ENCODE results near the gene ZFHX2.

ZFHX2 gene

DNA sequence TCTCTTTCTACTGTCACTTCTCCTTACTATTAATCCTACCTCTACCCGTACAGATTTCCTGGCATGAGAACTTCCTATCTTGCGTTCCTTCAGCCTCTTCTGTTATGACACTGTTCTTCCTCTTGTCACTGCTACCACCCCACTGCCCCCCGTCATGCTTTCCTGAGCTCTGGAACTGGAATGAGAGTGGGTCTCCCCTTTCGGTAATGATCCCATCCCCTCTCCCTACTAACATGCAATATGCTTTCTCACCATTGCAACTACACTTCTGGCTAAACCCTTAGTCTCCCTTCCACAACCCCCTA is 20.9 kb upstream of the ZFHX2 start:
- ATAC-seq, result no peak

DNA sequence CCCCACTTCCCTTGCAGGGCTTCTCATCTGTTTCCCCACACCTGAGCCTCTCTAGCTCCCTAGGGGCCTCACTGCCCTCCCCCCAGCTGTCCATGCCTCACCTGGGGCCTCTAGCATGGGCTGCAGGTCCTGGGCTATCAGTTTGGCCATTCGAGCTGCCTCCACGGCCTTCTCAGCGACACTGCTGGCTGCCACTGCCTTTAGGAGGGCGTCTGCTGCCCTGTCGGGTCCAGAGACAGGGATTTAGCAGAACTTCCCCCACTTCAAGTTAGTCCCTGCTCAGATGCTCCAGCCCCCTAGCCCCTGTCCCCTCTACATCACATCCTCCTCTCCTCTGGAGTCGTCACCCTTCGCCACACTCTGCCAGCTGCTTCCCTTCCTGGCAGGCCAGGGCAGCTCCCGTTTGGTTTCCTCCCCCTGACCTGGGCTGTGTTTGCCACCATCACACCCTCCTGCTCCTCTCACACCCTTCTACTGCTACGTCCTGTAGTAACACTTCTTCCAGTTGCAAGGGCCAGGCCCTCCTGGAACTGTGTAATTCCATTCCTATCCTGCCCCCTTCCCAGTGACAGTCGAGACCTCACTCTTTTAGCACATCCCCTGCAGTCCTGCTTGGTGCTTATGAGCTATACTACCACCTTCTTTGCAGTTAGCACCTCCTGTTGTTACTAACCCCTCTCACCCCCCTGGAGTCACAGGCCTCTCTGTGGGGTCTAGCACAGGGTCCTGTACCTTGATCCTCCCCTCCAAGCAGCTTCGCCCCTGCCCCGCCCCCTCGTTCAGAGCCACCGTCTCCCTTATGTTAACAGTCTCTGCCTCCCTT is 20.3 kb upstream of the ZFHX2 start:
- ATAC-seq, result no peak

DNA sequence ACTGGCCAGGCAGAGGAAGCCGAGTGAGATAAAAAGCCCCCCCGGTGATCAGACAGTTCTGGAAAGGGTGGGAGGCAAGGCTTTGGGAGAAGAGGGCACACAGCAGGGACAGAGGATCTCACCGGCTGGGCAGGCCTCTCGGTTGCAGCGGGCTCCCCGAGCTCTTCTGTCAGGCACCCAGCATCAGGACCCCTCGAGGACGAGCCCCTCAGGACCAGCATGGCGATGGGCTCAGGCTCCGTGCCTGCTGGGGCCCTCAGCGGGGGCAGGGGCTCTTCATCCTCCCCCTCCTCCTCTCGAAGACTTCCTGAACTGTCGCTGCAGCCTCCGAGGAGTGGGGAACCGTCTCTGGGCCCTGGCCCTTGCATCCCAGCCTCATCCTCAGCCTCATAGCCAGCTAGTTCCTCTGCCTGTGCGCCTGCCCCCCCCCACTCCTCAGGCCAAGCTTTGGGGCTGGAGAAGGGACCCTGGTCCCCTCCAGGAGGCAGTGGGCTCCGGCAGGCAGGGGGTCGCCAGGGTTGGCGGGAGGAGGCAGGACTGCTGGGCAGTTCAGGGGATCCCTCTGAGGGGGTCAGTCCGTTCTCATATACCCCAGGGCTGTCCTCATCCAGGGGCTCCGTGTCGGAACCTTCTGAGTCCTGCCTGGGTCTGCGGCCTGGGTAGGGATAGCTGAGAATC is 19.4 kb upstream of the ZFHX2 start:
- ATAC-seq, result no peak

DNA sequence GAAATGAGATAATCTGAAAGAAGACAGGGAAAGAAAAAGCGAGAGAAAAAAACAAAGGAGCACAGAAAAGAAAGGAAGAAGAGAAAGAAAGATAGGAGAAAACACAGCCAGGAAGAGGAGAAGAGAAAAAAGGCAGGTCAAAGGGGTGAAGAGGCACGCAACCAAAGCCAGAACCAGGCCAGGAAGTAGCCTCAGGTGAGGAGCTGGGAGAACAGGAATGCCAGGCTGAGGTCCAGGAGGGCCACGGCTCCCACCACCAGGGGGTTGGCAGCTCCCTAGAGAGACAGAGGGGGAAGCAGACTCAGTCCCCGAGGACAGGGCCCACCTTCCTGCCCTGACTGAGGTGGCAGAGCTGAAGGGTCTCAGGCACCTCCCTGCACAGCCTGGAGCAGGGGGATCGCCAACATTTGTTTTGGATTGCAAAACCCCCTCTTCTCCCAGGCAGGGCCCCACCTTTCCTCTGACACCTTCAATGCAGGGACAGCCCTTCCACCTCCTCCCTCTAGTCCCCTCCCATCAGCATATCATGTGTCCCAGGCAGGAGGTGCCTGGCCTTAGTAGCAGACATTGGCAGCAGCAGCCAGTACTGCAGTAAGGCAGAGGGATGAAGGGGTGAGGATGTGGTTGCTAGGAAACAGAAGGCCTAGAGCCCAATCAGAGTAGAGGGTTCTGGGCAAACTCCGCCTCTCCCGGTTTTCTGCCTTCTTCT is 18.0 kb upstream of the ZFHX2 start:
- no peak for ATAC-seq

DNA sequence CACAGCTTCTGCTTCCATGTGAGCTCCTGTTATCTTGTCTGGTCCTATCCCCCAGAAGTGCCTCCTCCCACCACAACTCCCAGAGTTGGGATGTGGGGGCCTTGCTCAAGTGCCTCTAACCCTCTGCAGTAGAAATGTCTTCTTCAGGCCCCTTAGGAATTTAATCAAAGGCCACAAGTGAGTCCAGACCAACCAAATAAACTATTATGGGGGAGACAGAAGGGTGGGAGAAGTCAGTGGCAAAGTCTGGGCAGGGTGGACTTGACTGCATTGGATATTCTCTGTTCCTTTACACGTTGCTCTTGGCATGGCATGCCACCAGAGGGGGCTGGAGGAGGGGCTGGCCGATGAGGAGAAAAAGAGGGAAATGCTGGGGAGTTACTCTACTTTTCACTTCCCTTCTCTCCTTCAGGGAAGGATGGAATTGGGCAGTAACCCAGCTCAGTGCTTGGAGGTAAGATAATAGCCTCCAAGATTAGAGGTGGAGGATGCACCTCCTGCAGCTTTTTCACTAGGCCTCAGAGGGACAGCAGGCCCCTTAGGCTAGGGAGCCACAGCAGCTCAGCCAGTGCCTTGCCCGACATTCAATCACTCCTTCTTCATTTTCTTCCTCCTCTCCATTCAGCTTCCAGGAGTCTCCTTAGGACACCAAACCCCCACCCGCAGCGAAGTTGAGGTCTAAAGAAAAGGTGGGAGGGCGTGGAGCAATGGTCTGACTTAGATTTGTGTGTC is 17.2 kb upstream of the ZFHX2 start:
- ATAC-seq, result no peak

DNA sequence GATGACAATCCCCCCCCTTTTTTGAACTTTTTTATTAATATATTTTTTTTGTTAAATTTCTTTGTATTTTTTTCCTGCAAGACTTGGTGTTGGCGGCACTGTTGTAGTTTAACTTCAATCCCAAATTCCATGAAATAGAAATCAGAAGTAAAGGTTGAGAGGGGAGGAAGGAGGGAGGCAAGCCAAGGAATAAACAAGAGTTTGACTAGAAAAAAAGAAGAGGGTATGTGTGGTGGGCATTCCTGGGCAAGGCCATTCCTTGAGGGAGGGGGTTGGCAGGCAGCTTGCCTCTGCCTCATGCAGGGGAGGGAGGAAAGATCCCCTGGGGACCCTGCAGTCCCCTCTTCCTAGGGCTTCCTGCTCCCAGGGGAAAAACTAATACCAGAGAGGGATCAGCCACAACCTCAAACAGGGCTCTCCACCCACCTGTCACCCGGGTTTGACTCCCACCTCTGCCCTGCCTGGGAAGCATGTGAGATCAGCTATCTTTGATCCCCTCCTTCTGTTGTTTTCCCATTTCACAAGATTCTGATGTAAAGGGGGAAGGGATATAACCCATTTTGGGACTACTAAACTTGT is 16.5 kb upstream of the ZFHX2 start:
- no peak for ATAC-seq

DNA sequence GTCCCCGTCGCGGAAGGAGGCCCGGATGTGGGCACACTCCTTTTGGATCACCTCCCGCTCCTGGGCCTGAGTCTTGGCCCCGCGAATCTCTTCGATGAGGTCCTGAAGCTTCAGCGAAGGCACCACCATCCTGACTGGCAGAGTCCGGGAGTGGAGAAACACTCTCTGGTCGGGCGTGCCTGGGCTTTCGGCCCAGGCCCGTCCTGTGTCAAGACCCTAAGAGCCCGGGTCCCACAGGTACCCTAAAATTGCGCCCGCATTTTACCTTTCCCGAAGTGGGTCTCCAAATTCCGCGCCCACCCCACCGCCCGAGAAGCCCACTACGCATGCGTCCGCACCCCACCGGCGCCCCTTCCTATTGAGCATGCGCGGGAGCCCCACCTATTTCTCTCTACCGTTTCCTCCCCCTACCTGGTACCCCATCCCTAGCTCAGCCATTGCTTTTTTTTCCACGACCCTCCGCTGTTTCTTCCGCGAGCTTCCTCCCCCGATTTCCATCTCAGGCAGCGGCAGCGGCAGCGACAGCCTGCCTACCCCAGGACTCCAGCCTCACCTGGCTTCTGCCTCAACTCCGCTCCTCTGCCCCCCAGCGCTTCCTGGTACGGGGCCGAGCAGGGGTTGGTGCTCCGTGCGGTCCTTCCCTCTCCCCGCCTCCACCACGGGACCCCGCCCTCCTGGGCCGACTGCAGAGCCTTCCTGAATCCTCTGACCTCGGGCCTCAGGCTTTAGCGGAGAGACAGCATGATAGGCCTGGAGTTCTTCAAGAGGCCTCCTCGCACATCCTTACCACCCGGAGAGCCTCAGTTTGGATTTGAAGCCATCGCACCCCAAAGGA is 15.8 kb upstream of the ZFHX2 start, which contains the start of gene AP1G2:
AP1G2 (minus strand) TSS at position 606 of the 835 bp plus-strand sequence; CDS start at position 129, 477 bp downstream.
- ATAC-seq, result peak; percentile 97

DNA sequence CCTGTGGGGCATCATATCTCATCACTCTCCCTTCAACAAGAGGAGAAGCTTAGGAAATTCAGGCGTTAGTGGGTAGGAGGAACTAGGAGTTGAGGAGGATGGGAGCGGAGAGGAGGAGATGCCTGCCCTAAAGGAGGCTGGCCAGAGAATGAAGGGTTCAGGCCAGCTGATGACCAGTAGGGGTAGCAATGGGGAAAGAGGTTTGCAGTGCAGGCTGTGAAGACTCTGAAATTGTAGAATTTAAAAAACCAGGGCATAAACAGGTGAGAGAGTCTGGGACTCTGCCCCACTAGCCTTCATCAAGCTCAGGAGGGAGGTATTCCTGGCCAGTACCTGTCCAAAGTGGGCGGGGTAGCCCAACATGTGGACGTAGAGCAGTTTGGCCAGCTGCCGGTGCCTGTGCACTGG is 15.2 kb upstream of the ZFHX2 start:
- no peak for ATAC-seq

DNA sequence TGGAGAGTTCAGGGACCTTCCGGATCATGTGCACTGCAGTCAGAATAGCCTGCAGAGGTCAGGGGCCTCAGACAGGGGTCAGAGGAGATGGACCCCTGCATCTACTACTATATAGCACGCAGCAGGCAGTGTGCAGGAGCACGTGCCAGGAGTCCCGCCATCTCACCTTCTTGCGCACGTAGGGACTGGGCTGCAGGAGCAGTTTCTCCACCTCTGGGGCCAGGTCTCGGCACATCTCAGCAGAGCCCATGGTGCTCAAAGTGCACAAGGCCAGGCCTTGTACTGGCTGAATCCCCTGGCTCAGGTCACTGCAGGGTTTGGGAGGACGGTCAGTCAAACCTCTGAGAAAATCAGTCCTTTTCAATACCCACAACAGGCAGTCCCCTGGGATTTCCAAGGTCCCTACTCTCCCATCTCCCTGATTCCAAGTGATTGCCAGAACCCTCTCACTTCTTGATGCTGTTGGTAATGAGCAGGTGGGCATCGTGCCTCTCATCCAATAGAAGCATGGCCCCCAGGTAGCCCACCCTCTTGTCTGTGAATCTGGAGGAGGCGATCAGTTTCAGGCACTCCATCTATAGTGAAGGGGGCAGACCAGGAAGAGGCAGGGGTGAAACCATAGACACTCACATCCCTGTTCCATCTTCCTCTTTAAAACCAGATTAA is 14.7 kb upstream of the ZFHX2 start:
- ATAC-seq, result no peak

DNA sequence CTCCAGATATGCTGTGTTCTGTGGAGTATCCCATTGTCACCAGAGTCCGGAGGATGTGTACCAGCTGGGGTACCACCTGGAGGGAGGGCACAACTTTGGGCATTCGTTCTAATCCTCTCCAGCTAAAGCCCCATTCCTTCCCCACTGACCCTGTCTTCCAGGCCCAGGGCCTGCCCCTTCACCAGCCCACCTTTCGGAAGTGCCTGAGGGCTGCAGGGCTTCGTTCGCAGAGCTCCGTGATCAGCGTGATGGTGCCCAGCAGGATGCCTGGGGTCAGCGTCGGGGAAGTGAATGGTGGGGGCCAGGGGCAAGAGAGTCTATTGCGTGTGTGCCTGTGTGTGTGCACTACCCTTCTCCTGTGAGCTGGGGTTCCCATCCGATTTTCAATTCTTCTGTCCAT is 14.1 kb upstream of the ZFHX2 start:
- ATAC-seq, result no peak

DNA sequence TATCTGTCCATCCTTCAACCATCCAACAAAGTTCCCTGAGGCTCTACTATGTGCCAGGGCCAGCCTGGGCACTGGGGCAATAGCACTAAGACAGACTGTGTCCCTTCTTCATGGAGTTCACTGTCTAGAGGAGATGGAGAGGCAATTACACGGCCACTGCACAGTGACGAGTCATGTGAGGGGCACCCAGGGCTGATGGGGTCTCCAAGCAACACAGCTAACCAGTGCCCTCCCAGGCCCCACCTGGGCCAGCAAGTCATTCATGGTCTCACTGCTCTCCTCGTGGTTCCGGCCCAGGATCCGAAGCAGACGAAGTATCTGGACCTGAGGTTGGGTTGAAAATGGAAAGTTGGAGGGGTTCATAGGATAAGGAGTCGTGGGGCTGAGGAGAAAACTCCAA is 13.3 kb upstream of the ZFHX2 start:
- ATAC-seq, result no peak

DNA sequence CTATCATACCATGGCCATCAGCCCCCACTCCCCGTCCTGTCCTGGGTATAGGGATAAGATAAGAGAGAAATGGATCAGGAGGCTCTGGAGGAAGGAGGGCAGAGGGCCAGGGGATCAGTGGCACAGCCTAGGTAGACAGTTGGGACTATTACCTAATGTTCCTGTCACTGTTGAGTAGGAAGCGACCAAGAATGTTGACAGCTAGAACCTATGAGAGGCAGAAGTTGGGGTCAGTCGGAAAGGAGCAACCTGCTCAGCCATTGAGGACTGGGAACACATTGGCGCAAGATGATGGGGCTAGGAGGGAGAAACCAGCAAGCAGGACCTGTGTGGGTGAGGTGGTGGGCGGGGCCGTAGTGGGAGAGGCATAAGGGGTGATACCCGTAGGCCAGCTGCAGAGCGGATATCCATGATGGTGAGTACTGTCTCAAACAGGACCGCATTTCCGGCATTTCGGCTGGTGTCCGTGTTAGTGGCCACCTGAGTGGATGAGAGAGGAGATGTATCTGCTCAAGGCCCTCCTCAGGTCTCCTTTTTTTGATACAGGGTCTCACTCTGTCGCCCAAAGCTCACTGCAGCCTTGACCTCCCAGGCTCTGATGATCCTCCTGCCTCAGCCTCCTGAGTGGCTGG is 12.7 kb upstream of the ZFHX2 start:
- ATAC-seq, result no peak

DNA sequence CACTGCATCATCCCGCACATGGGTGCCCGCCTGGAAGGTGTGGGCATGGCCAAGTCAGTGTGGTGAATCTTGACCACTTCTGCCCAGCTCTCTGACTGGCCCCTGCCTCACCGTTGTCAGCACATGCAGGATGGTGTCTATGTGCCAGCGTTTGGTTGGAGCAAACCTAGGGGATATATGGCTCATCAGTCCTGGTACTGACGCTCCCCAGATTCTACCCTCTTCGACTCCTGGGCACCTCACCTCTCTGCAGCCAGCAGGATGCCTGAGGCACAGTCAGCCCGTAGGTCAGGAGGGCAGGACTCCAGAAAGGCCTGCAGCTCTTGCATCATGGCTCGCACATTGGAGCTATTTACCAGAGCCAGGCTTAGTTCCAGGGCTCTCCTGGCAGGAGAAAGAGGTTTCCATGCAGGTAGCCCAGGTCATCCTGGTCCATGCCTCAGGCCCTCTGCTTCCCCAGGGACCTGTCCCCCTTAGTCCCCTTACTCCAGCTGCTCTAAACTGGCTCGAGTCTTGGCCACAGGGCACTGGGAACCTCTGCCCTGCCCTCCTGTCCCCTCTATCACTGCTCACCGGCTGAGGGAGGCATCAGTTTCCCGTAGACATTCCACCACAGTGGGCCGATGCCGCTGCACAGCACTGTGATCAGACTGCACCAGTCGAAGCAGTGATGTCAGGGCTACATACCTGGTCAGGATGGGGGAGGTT is 12.1 kb upstream of the ZFHX2 start:
- ATAC-seq, result no peak

DNA sequence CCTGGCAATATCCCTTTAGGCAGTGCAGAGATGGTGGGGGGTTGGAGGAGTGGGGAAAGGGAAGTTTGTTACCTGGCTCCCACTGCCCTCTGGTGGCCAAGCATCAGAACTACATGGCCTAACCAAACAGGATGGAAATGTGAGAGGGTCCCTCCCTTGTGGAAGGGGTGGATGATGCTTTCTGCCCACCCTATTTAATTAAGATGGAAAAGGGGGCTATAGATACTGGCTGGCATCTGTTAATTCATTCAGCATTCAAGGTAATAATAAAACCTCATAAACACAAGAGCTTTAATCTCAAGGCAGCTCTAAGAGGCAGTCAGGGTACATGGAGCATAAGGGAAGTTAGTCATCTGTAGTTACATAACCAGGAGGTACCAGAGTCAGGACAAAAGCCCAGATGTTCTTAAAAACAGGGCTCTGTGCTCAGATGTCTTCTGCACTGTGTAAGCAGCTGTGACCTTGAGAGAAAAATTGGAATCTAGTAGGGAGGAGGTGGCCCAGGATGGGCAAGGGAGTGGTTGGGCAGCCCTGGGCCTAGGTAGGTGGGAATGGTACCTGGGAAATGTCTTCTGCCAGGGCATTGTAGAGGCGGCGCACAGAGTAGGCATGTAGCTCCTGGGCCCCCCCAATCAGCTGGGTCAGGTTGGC is 11.4 kb upstream of the ZFHX2 start:
- ATAC-seq, result no peak

DNA sequence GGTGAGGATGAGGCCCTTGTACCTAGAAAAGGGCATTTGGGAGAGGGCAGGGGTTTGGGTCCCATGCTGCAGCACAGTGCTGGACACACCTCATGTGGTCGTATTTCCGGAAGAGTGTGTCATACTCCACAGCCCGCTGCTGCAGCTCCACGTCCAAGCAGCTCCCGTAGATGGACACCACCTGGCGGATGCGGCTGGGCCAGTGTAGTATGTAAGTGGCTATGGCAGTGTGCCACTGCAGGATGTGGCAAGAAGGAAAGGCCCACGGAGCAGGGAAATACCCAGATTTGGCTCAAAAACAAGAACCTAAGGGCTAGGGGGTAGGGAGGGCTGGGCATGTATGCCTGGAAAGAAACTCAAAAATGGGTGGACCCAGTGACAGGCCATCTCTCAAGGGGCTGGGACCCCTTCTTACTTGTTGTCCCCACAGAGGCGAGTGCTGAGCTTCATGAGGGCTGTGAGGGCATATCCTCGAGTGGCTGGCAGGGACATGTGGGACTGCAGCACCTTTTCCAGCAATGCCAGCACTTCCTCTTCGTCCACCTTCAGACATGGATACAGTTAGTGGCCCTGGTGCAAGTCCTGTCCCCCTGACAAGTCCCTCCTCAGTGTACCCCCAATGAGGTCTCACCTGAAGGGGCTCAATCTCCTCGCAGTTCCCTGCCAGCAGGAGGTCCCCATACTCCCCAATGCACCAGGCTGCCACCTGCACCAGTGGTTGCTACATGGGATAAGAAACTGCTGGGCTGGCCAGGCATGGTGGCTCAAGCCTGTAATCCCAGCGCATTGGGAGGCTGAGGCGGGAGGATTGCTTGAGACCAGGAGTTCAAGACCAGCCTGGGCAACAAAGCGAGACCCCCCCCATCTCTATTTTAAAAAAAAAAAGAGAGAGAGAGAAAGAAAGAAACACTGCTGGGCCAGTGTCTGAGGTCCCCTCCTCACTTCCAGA is 10.6 kb upstream of the ZFHX2 start:
- no peak for ATAC-seq

DNA sequence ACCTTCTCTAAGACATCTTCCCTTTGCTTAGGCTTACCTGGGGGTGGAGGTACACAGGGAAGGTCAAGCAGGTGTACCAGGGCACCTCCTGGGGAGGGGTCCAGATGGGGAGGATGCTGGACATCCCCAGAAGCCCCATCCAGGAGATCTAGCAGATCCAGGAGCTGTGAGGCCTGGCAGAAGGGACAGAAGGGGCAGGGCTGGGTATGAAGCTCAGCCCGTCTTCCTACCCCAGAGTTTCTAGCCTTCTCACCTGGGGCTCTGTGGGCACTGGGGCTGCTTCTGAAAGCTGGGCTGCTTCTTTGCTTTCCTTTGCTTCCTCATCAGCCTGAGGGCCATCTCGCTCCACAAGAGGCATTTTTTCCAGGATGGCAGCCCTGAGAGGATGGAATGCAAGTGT is 9.7 kb upstream of the ZFHX2 start:
- no peak for ATAC-seq

DNA sequence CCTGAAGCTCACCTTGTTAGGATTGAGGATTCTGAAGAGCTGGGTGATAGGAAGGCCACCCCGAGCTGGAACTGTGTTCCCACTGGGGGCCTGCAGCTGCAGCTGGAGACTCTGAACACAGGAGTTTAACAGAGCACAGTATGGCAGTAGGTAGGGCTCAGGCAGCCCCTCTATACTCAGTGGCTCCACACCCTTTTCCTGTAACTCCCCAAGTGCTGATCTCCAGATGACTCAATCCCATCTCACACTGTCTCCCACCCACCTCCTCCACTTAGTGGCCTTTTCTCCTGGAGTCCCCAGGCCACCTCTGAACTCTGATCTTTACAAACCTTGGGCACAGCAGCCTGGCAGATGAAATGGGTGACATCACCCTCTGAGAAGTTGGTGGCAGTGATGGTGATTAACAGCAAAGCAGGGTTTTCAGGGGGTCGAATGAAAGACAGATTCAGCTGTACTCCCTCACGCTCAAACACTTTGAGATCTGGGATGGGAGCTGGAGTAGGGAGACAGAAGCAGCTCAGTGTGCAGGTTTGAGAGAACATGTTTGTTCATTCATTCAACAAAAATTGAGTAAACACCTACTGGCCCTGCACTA is 8.5 kb upstream of the ZFHX2 start:
- no peak for ATAC-seq
